OCI-LY7 (cell line): Measurements from ENCODE around the gene PTPRU. TPM values are rescaled to one million over a fixed set of nuclear protein-coding genes. Genes with fewer than 3 reads are reported as not detected.

Experiments
- Bru-seq: library from RNA; stranded (reverse); fragments of 400-500 nt; gene quantifications from one replicate; lab custom pipeline; 2021; lab: Mats Ljungman, UMichigan
- BruChase-seq, 2 experiments: library from RNA; stranded (reverse); fragments of 400-500 nt; gene quantifications; one replicate each; lab custom pipeline; 2021; lab: Mats Ljungman, UMichigan
- BruUV-seq: library from RNA; stranded (reverse); fragments of 400-500 nt; replicated peaks from 2 replicates; lab custom pipeline; 2021; lab: Mats Ljungman, UMichigan
- CTCF ChIA-PET: fragments of 300-600 bp; sonication (Branson Sonifier 250); formaldehyde crosslinking; loops from one replicate; lab custom pipeline; 2022; ENCODE audit warnings: antibody characterized with exemption; ENCODE audit not compliant: unreplicated experiment; lab: Charles Lee
- POLR2A ChIA-PET: fragments of 300-600 bp; sonication (Branson Sonifier 250); formaldehyde crosslinking; loops from one replicate; lab custom pipeline; 2022; ENCODE audit warnings: antibody characterized with exemption; lab: Charles Lee
- DNase-seq: peaks from one replicate; pipeline ENCODE4 v3.0.0-alpha.2; 2015; ENCODE audit warnings: low spot score
- H2AFZ ChIP-seq: fragments of 200-600 bp; sonication (generic), shearing (Covaris generic); 2 replicates; pipeline ENCODE4 v1.6.1; 2014; ENCODE audit warnings: mild to moderate bottlenecking, antibody characterized with exemption, low read length, moderate library complexity
- H3K27ac ChIP-seq: fragments of 200-600 bp; sonication (generic); 2 replicates; pipeline ENCODE4 v1.5.1; 2014; ENCODE audit warnings: mixed run types, low read depth, mild to moderate bottlenecking, moderate library complexity, low read length, inconsistent platforms; ENCODE audit not compliant: poor library complexity, severe bottlenecking
- H3K36me3 ChIP-seq: fragments of 200-600 bp; sonication (generic); 2 replicates; pipeline ENCODE4 v1.6.1; 2014; ENCODE audit warnings: mild to moderate bottlenecking, antibody characterized with exemption, low read length, moderate library complexity, mixed read lengths; ENCODE audit not compliant: insufficient read depth
- H3K4me1 ChIP-seq: fragments of 200-600 bp; sonication (generic); 2 replicates; pipeline ENCODE4 v1.5.1; 2014; ENCODE audit warnings: mild to moderate bottlenecking, low read length; ENCODE audit not compliant: insufficient read depth, poor library complexity, severe bottlenecking
- H3K4me2 ChIP-seq: fragments of 200-600 bp; sonication (generic); 2 replicates; pipeline ENCODE4 v1.6.1; 2014; ENCODE audit warnings: mild to moderate bottlenecking, low read length
- H3K4me3 ChIP-seq: fragments of 200-600 bp; sonication (generic); 2 replicates; pipeline ENCODE4 v1.5.1; 2014; ENCODE audit warnings: mild to moderate bottlenecking, low read depth, low read length; ENCODE audit not compliant: poor library complexity, severe bottlenecking
- H3K79me2 ChIP-seq: fragments of 200-600 bp; sonication (generic); 2 replicates; pipeline ENCODE4 v1.6.1; 2016; ENCODE audit warnings: low read depth, mild to moderate bottlenecking, low read length, moderate library complexity, mixed read lengths; ENCODE audit not compliant: insufficient read depth
- H3K9me2 ChIP-seq: fragments of 200-600 bp; sonication (generic); 2 replicates; pipeline ENCODE4 v1.6.1; 2016; ENCODE audit warnings: mild to moderate bottlenecking, low read length, mixed read lengths; ENCODE audit not compliant: insufficient read depth
- H3K9me3 ChIP-seq: fragments of 200-600 bp; sonication (generic); 2 replicates; pipeline ENCODE4 v1.6.1; 2014; ENCODE audit warnings: mild to moderate bottlenecking, mixed run types, low read length, mixed read lengths
- H4K20me1 ChIP-seq: fragments of 200-600 bp; sonication (generic); 2 replicates; pipeline ENCODE4 v1.6.1; 2014; ENCODE audit warnings: mild to moderate bottlenecking, antibody characterized with exemption, low read length, moderate library complexity, mixed read lengths; ENCODE audit not compliant: insufficient read depth
- EZH2phosphoT487 ChIP-seq: fragments of 200-600 bp; sonication (generic); IDR thresholded peaks from 2 replicates; pipeline ENCODE4 v1.6.1; 2018; ENCODE audit warnings: low read depth, borderline replicate concordance, mild to moderate bottlenecking, mixed run types, antibody characterized with exemption, low read length, moderate library complexity, mixed read lengths
- intact Hi-C: fragments of 100-400 bp; cut with micrococcal nuclease; formaldehyde crosslinking; loops from one replicate; pipeline ENCODE4 v1.10.0; 2022; ENCODE audit not compliant: unreplicated experiment
- long read RNA-seq: library from polyadenylated mRNA; stranded (forward); transcript quantifications from one replicate; pipeline ENCODE4 v2.0.0, GENCODE V29; 2022
- total RNA-seq, 2 experiments: library from RNA; depleted of rRNA in 1 of 2; stranded (reverse); fragments of >200 nt in 1 of 2; shearing (Covaris generic) in 1 of 2; gene quantifications; 2 replicates each; pipeline ENCODE4 v1.2.3, GENCODE V29; 2014 to 2022
- TF ChIP-seq, protein P1 (sequence below): fragments of 200-600 bp; sonication (generic); conservative IDR thresholded peaks from 2 replicates; pipeline ENCODE4 v1.5.1; 2014; ENCODE audit warnings: mild to moderate bottlenecking, antibody characterized with exemption, low read length, moderate library complexity, mixed read lengths

The PTPRU gene
- total RNA-seq (2014; rRNA removed; shearing (Covaris generic)) = 2.5 and 7.3 TPM in 2 replicates
- 3.3 and 4.6 TPM in 2 replicates for total RNA-seq (2022)
- Bru-seq, nascent RNA = percentile 20 among the genes with signal in this experiment
- BruChase-seq, experiment 1, labeled RNA remaining after a 6-hour chase = percentile 19 among the genes with signal in this experiment
- percentile 21 among the genes with signal in this experiment for BruChase-seq, experiment 2, labeled RNA remaining after a 2-hour chase
- long read RNA-seq = 0 reads

DNA sequence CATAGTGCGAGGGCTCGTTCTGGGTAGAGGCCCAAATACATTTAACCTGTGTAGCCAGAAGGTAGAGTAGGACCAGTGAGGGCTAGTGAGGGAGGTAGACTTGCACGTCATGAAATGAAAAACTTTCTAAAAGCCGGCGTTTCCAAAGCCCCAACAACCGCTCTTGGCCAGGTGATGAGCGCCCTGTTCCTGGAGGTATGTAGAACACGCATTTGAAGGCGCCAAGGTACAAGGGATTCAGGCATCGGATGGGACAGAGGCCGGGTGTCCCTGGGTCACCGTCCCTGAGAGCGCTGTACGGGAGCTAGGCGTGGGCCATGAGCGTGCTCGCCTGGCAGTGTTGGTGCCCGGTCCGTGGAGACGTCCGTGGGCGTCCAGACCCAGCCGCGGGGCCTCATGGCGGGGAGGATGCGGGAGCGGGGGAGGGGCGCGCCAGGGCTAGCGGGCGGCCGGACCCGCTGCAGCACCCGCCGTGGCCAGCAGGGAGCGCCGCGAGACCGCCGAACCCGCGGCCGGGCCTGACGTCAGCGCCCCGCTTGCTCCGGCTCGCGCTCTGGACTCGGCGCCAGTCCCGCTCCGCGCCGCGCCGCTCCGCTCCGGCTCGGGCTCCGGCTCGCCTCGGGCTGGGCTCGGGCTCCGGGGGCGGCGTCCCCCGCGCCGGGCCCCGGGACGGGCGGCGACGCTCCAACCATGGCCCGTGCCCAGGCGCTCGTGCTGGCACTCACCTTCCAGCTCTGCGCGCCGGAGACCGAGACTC, at the start of gene PTPRU:
Gene PTPRU (plus strand): TSS at position 568 of the 757 bp plus-strand sequence. CDS start 123 bp downstream, at position 691.
- peak within 1 kb of the TSS; percentile 39; the same call in 1 of the 2 replicates for H2AFZ ChIP-seq
- DNase-seq = peak; percentile 73
- H3K79me2 ChIP-seq = no peaks in the 10 kb centered on the region
- H3K4me2 ChIP-seq = peak within 1 kb of the TSS; percentile 62
- no TSS peak for BruUV-seq
- POLR2A ChIA-PET = no interaction called here
- H3K9me3 ChIP-seq = no peaks in the 10 kb centered on the region
- H3K27ac ChIP-seq = no peak within 1 kb of the TSS
- peaks cover 17% of the 10 kb centered on the region for H3K4me1 ChIP-seq
- no peaks in the 10 kb centered on the region for H3K9me2 ChIP-seq
- H3K4me3 ChIP-seq = peak within 1 kb of the TSS; percentile 50
- TF ChIP-seq, protein P1, sequence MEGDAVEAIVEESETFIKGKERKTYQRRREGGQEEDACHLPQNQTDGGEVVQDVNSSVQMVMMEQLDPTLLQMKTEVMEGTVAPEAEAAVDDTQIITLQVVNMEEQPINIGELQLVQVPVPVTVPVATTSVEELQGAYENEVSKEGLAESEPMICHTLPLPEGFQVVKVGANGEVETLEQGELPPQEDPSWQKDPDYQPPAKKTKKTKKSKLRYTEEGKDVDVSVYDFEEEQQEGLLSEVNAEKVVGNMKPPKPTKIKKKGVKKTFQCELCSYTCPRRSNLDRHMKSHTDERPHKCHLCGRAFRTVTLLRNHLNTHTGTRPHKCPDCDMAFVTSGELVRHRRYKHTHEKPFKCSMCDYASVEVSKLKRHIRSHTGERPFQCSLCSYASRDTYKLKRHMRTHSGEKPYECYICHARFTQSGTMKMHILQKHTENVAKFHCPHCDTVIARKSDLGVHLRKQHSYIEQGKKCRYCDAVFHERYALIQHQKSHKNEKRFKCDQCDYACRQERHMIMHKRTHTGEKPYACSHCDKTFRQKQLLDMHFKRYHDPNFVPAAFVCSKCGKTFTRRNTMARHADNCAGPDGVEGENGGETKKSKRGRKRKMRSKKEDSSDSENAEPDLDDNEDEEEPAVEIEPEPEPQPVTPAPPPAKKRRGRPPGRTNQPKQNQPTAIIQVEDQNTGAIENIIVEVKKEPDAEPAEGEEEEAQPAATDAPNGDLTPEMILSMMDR = peak; percentile 71
- no peak for TF ChIP-seq EZH2phosphoT487
- intact Hi-C loops = loop anchor here (2.0 to 10.0 kb wide), 4 partner anchors 89 to 1471 kb away; no protein-coding TSS in a partner anchor
- no peaks in the 10 kb centered on the region for H4K20me1 ChIP-seq
- H3K36me3 ChIP-seq = no peaks in the 10 kb centered on the region
- CTCF ChIA-PET = interaction anchor here (0.6 kb wide), 1 partner anchor 1144 kb away, joined by 3 read pairs; no protein-coding TSS in a partner anchor

DNA sequence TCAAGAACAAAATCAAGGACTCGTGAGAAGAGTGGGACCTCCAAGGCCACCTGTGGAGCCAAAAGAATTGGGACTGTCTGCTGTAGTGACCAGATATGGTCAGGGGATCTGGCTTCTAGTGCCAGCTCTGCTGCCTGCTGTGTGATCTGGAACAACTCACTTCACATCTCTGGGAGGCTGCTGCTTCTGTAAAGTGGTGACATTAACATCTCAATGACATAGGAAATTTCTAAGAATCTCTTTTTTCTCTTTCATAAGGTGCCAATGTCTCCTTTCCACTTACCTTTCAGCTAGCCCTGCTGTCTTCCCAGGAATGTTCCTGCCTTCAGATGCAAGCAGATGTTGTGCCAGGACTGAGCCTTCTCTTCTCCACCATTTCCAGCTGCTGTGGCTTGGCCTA, 49.6 kb upstream of the PTPRU start:
- Histone ChIP-seq H3K4me2 (no peak overlapping the region), H3K36me3 (no peaks in the 10 kb centered on the region), H2AFZ (no peak overlapping the region), H4K20me1 (no peaks in the 10 kb centered on the region), H3K79me2 (no peaks in the 10 kb centered on the region), H3K4me3 (no peak overlapping the region), H3K27ac (no peak overlapping the region), H3K4me1 (peaks cover 11% of the 10 kb centered on the region), H3K9me3 (no peaks in the 10 kb centered on the region), H3K9me2 (no peaks in the 10 kb centered on the region)
- BruUV-seq = no TSS peak
- TF ChIP-seq, protein P1 = no peak
- no peak for TF ChIP-seq EZH2phosphoT487
- intact Hi-C loops = no loop called here
- ChIA-PET POLR2A (interaction anchor here (0.7 kb wide), 1 partner anchor 93 kb away, joined by 3 read pairs; no protein-coding TSS in a partner anchor), CTCF (no interaction called here)
- no peak for DNase-seq
